ENCODE measurements around the gene KRTAP10-11.
"Not testable (repeated sequence)": the region's sequence is repeated elsewhere in the genome, so short reads cannot be mapped to it uniquely, and the experiment has no call there.

KRTAP10-11 gene

GRCh38 chr21:44637018-44637850 is 9.0 kb upstream of the KRTAP10-11 start, which contains the start of gene KRTAP10-10:
TSS of gene KRTAP10-10 (plus strand) at chr21:44637356. CDS start at chr21:44637418, 62 bp downstream.
- no peaks in the 10 kb centered on the region for H3K9me2 ChIP-seq (ENCODE audit: low read depth, low read length)
- H3F3A ChIP-seq (ENCODE audit: insufficient read depth, low read length), result no peaks in the 10 kb centered on the region
- H3K27ac ChIP-seq (ENCODE audit: low read depth, low read length, poor library complexity, severe bottlenecking), result no peak within 1 kb of the TSS
- no peak within 1 kb of the TSS for H2AFZ ChIP-seq (ENCODE audit: low read length)
- H4K20me1 ChIP-seq (ENCODE audit: insufficient read depth, low read length), result no peaks in the 10 kb centered on the region
- no peak within 1 kb of the TSS for H3K4me3 ChIP-seq (ENCODE audit: low read depth, low read length, poor library complexity, severe bottlenecking)
- no peaks in the 10 kb centered on the region for H3K36me3 ChIP-seq (ENCODE audit: insufficient read depth, low read length)
- H3K4me2 ChIP-seq (ENCODE audit: low read length), result no peak within 1 kb of the TSS
- H3K27me3 ChIP-seq (ENCODE audit: insufficient read depth, low read length), result no peaks in the 10 kb centered on the region
- H3K4me1 ChIP-seq (ENCODE audit: insufficient read depth, low read length, severe bottlenecking), result no peaks in the 10 kb centered on the region
- no peaks in the 10 kb centered on the region for H3K79me2 ChIP-seq (ENCODE audit: insufficient read depth, low read length)
- TF ChIP-seq CTCF (IDR thresholded peaks at IDR 0.05; ENCODE audit: low read length) (no peak), EZH2 (IDR thresholded peaks at IDR 0.05; ENCODE audit: borderline replicate concordance, low read length) (no peak)
- H3K9ac ChIP-seq (ENCODE audit: low read length), result no peak within 1 kb of the TSS
- 0 out of 2 replicates have a peak, but pooled peaks cover under 1% of the 10 kb centered on the region for H3K9me3 ChIP-seq (ENCODE audit: low read length)

- not testable (repeated sequence) for H3F3A ChIP-seq (ENCODE audit: insufficient read depth, low read length); H3K4me2 ChIP-seq (ENCODE audit: low read length); H3K9ac ChIP-seq (ENCODE audit: low read length); H3K36me3 ChIP-seq (ENCODE audit: insufficient read depth, low read length); H3K4me3 ChIP-seq (ENCODE audit: low read depth, low read length, poor library complexity, severe bottlenecking); H3K4me1 ChIP-seq (ENCODE audit: insufficient read depth, low read length, severe bottlenecking); H4K20me1 ChIP-seq (ENCODE audit: insufficient read depth, low read length); H3K9me2 ChIP-seq (ENCODE audit: low read depth, low read length); H3K79me2 ChIP-seq (ENCODE audit: insufficient read depth, low read length); H2AFZ ChIP-seq (ENCODE audit: low read length); H3K27me3 ChIP-seq (ENCODE audit: insufficient read depth, low read length); H3K27ac ChIP-seq (ENCODE audit: low read depth, low read length, poor library complexity, severe bottlenecking); H3K9me3 ChIP-seq (ENCODE audit: low read length)
These were observed 8.3 kb upstream of the KRTAP10-11 start for GRCh38 chr21:44637851-44638348.

- not testable (repeated sequence) for H3K27ac ChIP-seq (ENCODE audit: low read depth, low read length, poor library complexity, severe bottlenecking); H3K27me3 ChIP-seq (ENCODE audit: insufficient read depth, low read length); H3F3A ChIP-seq (ENCODE audit: insufficient read depth, low read length); H3K79me2 ChIP-seq (ENCODE audit: insufficient read depth, low read length); H4K20me1 ChIP-seq (ENCODE audit: insufficient read depth, low read length); H3K9me2 ChIP-seq (ENCODE audit: low read depth, low read length); H3K4me2 ChIP-seq (ENCODE audit: low read length); H2AFZ ChIP-seq (ENCODE audit: low read length); H3K9me3 ChIP-seq (ENCODE audit: low read length); H3K36me3 ChIP-seq (ENCODE audit: insufficient read depth, low read length); H3K9ac ChIP-seq (ENCODE audit: low read length); H3K4me1 ChIP-seq (ENCODE audit: insufficient read depth, low read length, severe bottlenecking); H3K4me3 ChIP-seq (ENCODE audit: low read depth, low read length, poor library complexity, severe bottlenecking)
These were observed 7.5 kb upstream of the KRTAP10-11 start for GRCh38 chr21:44638506-44639330.

GRCh38 chr21:44639331-44639655 is 6.9 kb upstream of the KRTAP10-11 start:
- H3K27me3 ChIP-seq (ENCODE audit: insufficient read depth, low read length), result no peaks in the 10 kb centered on the region
- no peaks in the 10 kb centered on the region for H4K20me1 ChIP-seq (ENCODE audit: insufficient read depth, low read length)

More at GRCh38 chr21:44639331-44639655, 6.9 kb upstream of the KRTAP10-11 start:
- no peak overlapping the region for H3K4me3 ChIP-seq (ENCODE audit: low read depth, low read length, poor library complexity, severe bottlenecking)
- TF ChIP-seq EZH2 (IDR thresholded peaks at IDR 0.05; ENCODE audit: borderline replicate concordance, low read length) (no peak), CTCF (IDR thresholded peaks at IDR 0.05; ENCODE audit: low read length) (no peak)
- H3K9ac ChIP-seq (ENCODE audit: low read length), result no peak overlapping the region
- no peaks in the 10 kb centered on the region for H3K9me2 ChIP-seq (ENCODE audit: low read depth, low read length)
- H3K9me3 ChIP-seq (ENCODE audit: low read length), result peaks cover 4% of the 10 kb centered on the region
- no peaks in the 10 kb centered on the region for H3K79me2 ChIP-seq (ENCODE audit: insufficient read depth, low read length)
- H3K4me2 ChIP-seq (ENCODE audit: low read length), result no peak overlapping the region
- H3F3A ChIP-seq (ENCODE audit: insufficient read depth, low read length), result no peaks in the 10 kb centered on the region
- no peak overlapping the region for H3K27ac ChIP-seq (ENCODE audit: low read depth, low read length, poor library complexity, severe bottlenecking)
- no peaks in the 10 kb centered on the region for H3K4me1 ChIP-seq (ENCODE audit: insufficient read depth, low read length, severe bottlenecking)
- no peak overlapping the region for H2AFZ ChIP-seq (ENCODE audit: low read length)
- H3K36me3 ChIP-seq (ENCODE audit: insufficient read depth, low read length), result no peaks in the 10 kb centered on the region

Measured in OCI-LY1 (cell line).